Measurements from ENCODE around the gene GNG13.

Gene GNG13

GRCh38 chr16:802914-803753, 2.6 kb upstream of the GNG13 start:
- Histone ChIP-seq H3K27me3 (peaks cover 95 to 100% (median 100%) of the 10 kb centered on the region in 11 experiments), H3K4me1 (peaks cover 7 to 37% (median 28%) of the 10 kb centered on the region in 10 experiments; a peak in 17 of 20 replicates), H3K36me3 (peaks cover 0 to 2% (median 0%) of the 10 kb centered on the region in 11 experiments; a peak in 1 of 22 replicates), H3K4me3 (no peak overlapping the region), H3K4me2 (peak overlapping the region in 3 of 11 experiments; percentile 6 to 20 (median 12); a peak in 2 of 22 replicates), H4K20me1 (peaks cover 0 to 61% (median 42%) of the 10 kb centered on the region in 11 experiments; a peak in 17 of 22 replicates), H3K9me3 (replicated peaks in 1 of 11) (peaks cover 0 to 7% (median 0%) of the 10 kb centered on the region in 11 experiments; a peak in 4 of 22 replicates), H3K27ac (no peak overlapping the region), H3K9ac (no peak overlapping the region)
- TF ChIP-seq Cebpa-rat (IDR thresholded peaks at IDR 0.05) = no peak

DNA sequence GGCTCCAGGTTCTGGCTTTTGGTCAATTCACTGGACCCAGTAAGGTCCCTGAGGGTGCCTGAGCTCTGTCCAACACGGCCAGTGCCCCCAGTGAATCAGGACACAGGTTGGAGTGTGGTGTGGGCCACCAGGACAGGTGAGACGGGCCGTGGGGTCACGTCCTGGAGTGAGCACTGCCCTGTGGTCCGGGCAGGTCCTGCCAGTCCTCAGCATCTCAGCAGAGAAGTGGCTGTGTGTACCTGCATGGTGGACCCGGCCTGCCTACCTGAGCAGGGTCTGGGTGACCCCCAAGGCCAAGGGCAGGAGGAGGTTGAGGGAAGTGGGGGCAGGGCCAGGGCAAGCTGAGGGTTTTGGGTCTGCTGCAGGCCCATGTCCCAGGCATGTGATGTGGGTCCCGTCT, 1.9 kb upstream of the GNG13 start:
- Histone ChIP-seq H3K9ac (no peak overlapping the region), H3K4me3 (no peak overlapping the region), H4K20me1 (peaks cover 0 to 65% (median 42%) of the 10 kb centered on the region in 11 experiments; a peak in 17 of 22 replicates), H3K4me1 (peaks cover 6 to 32% (median 24%) of the 10 kb centered on the region in 10 experiments; a peak in 17 of 20 replicates), H3K4me2 (no peak overlapping the region), H3K27ac (no peak overlapping the region), H3K36me3 (peaks cover 0 to 7% (median 0%) of the 10 kb centered on the region in 11 experiments; a peak in 4 of 22 replicates), H3K27me3 (peaks cover 88 to 98% (median 93%) of the 10 kb centered on the region in 11 experiments), H3K9me3 (replicated peaks in 1 of 11) (peaks cover 0 to 3% (median 0%) of the 10 kb centered on the region in 11 experiments; a peak in 2 of 22 replicates)
- TF ChIP-seq Cebpa-rat (IDR thresholded peaks at IDR 0.05) = no peak

GRCh38 chr16:801584-802363, 1.2 kb upstream of the GNG13 start:
- Histone ChIP-seq H3K4me1 (peaks cover 0 to 25% (median 17%) of the 10 kb centered on the region in 10 experiments; a peak in 17 of 20 replicates), H3K27ac (no peak overlapping the region), H3K9me3 (replicated peaks in 1 of 11) (no peaks in the 10 kb centered on the region), H4K20me1 (peaks cover 0 to 68% (median 42%) of the 10 kb centered on the region in 11 experiments; a peak in 17 of 22 replicates), H3K4me2 (peak overlapping the region in 7 of 11 experiments; percentile 39 to 71 (median 50); a peak in 11 of 22 replicates), H3K27me3 (peaks cover 82 to 91% (median 86%) of the 10 kb centered on the region in 11 experiments), H3K36me3 (peaks cover 0 to 13% (median 2%) of the 10 kb centered on the region in 11 experiments; a peak in 11 of 22 replicates), H3K9ac (0 out of 22 replicates have a peak overlapping the region, but pooled peaks of 2 of the 11 experiments have one; percentile 12 to 44), H3K4me3 (no peak overlapping the region)
- TF ChIP-seq Cebpa-rat (IDR thresholded peaks at IDR 0.05) = no peak

DNA sequence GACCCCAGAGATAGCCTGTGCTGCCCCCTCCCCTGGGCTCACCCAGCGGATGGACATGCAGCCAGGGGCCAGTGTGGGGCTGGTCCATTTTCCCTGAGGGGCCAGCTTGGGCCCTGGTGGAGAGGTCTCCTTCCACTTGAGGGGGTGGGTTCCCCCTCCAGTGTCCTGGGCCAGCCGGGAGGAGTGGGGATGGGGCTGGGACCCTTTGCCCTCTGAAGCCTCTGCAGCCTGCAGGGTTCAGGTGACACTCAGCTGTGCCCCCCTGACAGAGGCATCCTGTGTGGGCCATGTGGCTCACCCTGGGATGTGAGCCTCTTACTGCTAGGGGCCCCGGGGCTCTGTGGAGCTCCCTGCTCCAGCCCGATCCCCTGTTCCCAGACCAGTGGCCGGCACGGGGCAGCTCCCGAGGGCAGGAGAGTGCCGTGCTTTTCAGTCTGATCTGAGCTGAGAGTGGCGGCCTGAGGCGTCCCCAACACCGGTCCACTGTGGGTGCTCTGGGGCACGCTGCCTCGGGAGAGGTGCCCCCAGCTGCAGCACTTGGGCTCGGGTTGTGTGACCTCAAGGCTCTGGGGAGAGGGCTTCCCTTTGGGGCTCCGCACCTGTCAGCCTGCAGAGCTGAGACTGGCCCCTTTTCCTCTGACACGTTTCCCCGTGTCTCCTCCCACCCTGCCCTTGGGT, 439 bp upstream of the GNG13 start:
- Histone ChIP-seq H3K9me3 (replicated peaks in 1 of 11) (no peaks in the 10 kb centered on the region), H3K4me3 (no peak overlapping the region; a peak in 1 of 20 replicates), H3K4me2 (peak overlapping the region in 8 of 11 experiments; percentile 23 to 71 (median 48); a peak in 12 of 22 replicates), H3K27me3 (peaks cover 74 to 83% (median 78%) of the 10 kb centered on the region in 11 experiments), H3K4me1 (peaks cover 0 to 25% (median 17%) of the 10 kb centered on the region in 10 experiments; a peak in 16 of 20 replicates), H3K9ac (0 out of 22 replicates have a peak overlapping the region, but pooled peaks of 3 of the 11 experiments have one; percentile 12 to 44 (median 33)), H3K36me3 (peaks cover 0 to 21% (median 10%) of the 10 kb centered on the region in 11 experiments; a peak in 13 of 22 replicates), H3K27ac (no peak overlapping the region), H4K20me1 (peaks cover 0 to 76% (median 42%) of the 10 kb centered on the region in 11 experiments; a peak in 17 of 22 replicates)
- TF ChIP-seq Cebpa-rat (IDR thresholded peaks at IDR 0.05) = no peak

DNA sequence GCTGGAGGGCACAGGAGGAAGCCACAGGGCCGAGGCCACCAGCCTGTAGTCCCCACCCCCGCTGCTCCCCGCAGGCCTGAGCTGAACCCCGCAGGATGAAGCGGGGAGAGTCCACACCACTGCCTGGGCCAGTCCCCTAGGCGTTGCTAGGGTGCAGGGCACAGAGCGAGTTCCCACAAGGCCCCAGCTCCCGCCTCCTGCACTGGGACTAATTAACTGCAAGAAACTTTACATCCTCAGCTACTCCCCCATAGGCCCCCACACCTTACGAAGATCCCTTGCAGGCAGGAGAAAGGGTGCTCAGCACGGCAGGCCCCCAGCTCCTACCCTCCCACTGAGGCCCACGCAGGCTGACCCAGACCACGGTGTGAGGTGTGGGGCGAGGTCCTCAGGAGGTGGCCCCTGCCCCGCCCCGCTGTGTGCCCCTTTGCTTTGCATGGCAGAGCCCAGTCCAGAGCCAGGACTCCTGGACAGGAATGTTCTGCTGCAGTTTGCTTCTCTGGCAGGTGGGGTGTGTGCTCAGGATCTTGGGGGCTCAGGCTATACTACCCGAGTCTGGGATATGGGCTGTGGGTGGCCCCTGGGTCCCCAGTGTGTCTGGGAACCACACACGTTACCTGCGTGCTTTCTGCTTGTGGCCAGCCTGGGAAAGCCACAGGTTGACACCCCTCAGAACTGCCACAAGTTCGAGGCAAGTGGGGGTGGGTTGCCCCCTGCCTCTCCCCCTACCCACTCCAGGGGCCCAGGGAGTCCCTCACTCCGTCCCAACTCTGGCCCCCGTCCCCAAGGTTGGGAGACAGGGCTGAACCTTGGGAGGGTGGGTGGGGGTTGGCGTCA, 1.2 kb downstream of the GNG13 start:
- peaks cover 0 to 25% (median 17%) of the 10 kb centered on the region in 10 experiments; a peak in 16 of 20 replicates for H3K4me1 ChIP-seq
- no peak overlapping the region for H3K4me3 ChIP-seq
- peaks cover 57 to 67% (median 62%) of the 10 kb centered on the region in 11 experiments for H3K27me3 ChIP-seq
- no peak for TF ChIP-seq Cebpa-rat (IDR thresholded peaks at IDR 0.05)
- H3K9ac ChIP-seq = no peak overlapping the region
- H3K27ac ChIP-seq = no peak overlapping the region
- peaks cover 0 to 81% (median 41%) of the 10 kb centered on the region in 11 experiments; a peak in 17 of 22 replicates for H4K20me1 ChIP-seq
- H3K4me2 ChIP-seq = no peak overlapping the region
- H3K9me3 ChIP-seq (replicated peaks in 1 of 11) = no peaks in the 10 kb centered on the region
- H3K36me3 ChIP-seq = peaks cover 0 to 34% (median 18%) of the 10 kb centered on the region in 11 experiments; a peak in 13 of 22 replicates

- H3K27ac ChIP-seq = no peak overlapping the region
- H3K4me2 ChIP-seq = no peak overlapping the region
- H3K9ac ChIP-seq = no peak overlapping the region
- no peaks in the 10 kb centered on the region for H3K9me3 ChIP-seq (replicated peaks in 1 of 11)
- TF ChIP-seq Cebpa-rat (IDR thresholded peaks at IDR 0.05) = no peak
- peaks cover 0 to 41% (median 22%) of the 10 kb centered on the region in 11 experiments; a peak in 14 of 22 replicates for H3K36me3 ChIP-seq
- peaks cover 0 to 25% (median 17%) of the 10 kb centered on the region in 10 experiments; a peak in 16 of 20 replicates for H3K4me1 ChIP-seq
- peaks cover 0 to 84% (median 44%) of the 10 kb centered on the region in 11 experiments; a peak in 17 of 22 replicates for H4K20me1 ChIP-seq
- H3K4me3 ChIP-seq = no peak overlapping the region
- peaks cover 50 to 60% (median 55%) of the 10 kb centered on the region in 11 experiments for H3K27me3 ChIP-seq
Observed at GRCh38 chr16:798666-799065, 1.9 kb downstream of the GNG13 start.

DNA sequence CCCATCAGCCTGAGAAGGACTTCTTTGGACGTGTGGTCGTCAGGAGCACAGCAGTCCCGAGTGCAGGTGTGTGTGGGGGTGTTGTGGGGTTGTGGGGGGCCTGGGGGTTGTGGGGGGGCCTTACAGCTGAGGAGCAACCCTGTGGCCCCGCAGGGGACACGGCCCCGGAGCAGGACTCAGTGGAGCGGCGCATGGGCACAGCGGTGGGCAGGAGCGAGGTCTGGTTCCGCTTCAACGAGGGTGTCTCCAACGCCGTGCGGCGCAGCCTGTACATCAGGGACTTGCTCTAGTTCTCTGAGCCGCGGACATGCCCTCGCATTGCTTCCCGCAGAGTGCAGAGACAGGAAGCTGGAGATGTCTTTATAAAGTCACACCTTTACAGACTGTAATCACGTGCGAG, 2.8 kb downstream of the GNG13 start:
- peaks cover 0 to 17% (median 16%) of the 10 kb centered on the region in 10 experiments; a peak in 16 of 20 replicates for H3K4me1 ChIP-seq
- H3K4me2 ChIP-seq = no peak overlapping the region
- H3K9me3 ChIP-seq (replicated peaks in 1 of 11) = no peaks in the 10 kb centered on the region
- TF ChIP-seq Cebpa-rat (IDR thresholded peaks at IDR 0.05) = no peak
- no peak overlapping the region for H3K4me3 ChIP-seq
- peaks cover 41 to 50% (median 45%) of the 10 kb centered on the region in 11 experiments for H3K27me3 ChIP-seq
- peaks cover 0 to 85% (median 41%) of the 10 kb centered on the region in 11 experiments; a peak in 17 of 22 replicates for H4K20me1 ChIP-seq
- no peak overlapping the region for H3K9ac ChIP-seq
- H3K36me3 ChIP-seq = peaks cover 0 to 51% (median 30%) of the 10 kb centered on the region in 11 experiments; a peak in 14 of 22 replicates
- H3K27ac ChIP-seq = no peak overlapping the region

All from BLaER1 treated with 17β-estradiol and CSF1 and Interleukin-3, amounts not matched to agents 10 nM and 100 nM (cell line).